DOHH2 (cell line): ENCODE measurements around the gene CPN1.
"Not testable (repeated sequence)": the region's sequence is repeated elsewhere in the genome, so short reads cannot be mapped to it uniquely, and the experiment has no call there.

Experiments
- H3F3A ChIP-seq: fragments of 200-600 bp; sonication (generic), shearing (Covaris generic); 2 replicates; pipeline ENCODE4 v1.6.0; 2016; ENCODE audit warnings: antibody characterized with exemption, mild to moderate bottlenecking; ENCODE audit not compliant: control insufficient read depth, insufficient read depth
- H3K27ac ChIP-seq: fragments of 200-600 bp; sonication (generic); 2 replicates; pipeline ENCODE4 v1.5.1; 2014; ENCODE audit warnings: low read depth, mild to moderate bottlenecking, low read length, moderate library complexity
- H3K27me3 ChIP-seq: fragments of 200-600 bp; sonication (generic); 2 replicates; pipeline ENCODE4 v1.6.1; 2014; ENCODE audit warnings: mild to moderate bottlenecking, low read length, mixed read lengths; ENCODE audit not compliant: control insufficient read depth
- H3K36me3 ChIP-seq: fragments of 200-600 bp; sonication (generic); 2 replicates; pipeline ENCODE4 v1.6.1; 2014; ENCODE audit warnings: mild to moderate bottlenecking, low read length, moderate library complexity, mixed read lengths; ENCODE audit not compliant: control insufficient read depth
- H3K4me1 ChIP-seq: fragments of 200-600 bp; sonication (generic); 2 replicates; pipeline ENCODE4 v1.6.1; 2014; ENCODE audit warnings: mild to moderate bottlenecking, low read length, mixed read lengths; ENCODE audit not compliant: control insufficient read depth
- H3K4me2 ChIP-seq: fragments of 200-600 bp; sonication (generic); 2 replicates; pipeline ENCODE4 v1.6.0; 2014; ENCODE audit warnings: mild to moderate bottlenecking, low read length, moderate library complexity
- H3K4me3 ChIP-seq: fragments of 200-600 bp; sonication (generic); 2 replicates; pipeline ENCODE4 v1.5.1; 2014; ENCODE audit warnings: mild to moderate bottlenecking, low read length, mixed read lengths
- H3K79me2 ChIP-seq: fragments of 200-600 bp; sonication (generic); 2 replicates; pipeline ENCODE4 v1.6.1; 2014; ENCODE audit warnings: mild to moderate bottlenecking, low read length, mixed read lengths; ENCODE audit not compliant: control insufficient read depth
- H3K9me2 ChIP-seq: fragments of 200-600 bp; sonication (generic); replicated peaks from 2 replicates; pipeline ENCODE4 v1.6.1; 2014; ENCODE audit warnings: mild to moderate bottlenecking, low read length, mixed read lengths; ENCODE audit not compliant: control insufficient read depth
- H3K9me3 ChIP-seq: fragments of 200-600 bp; sonication (generic); 2 replicates; pipeline ENCODE4 v1.6.1; 2014; ENCODE audit warnings: antibody characterized with exemption, low read length, mixed read lengths; ENCODE audit not compliant: control insufficient read depth, insufficient read depth
- H4K20me1 ChIP-seq: fragments of 200-600 bp; sonication (generic); 2 replicates; pipeline ENCODE4 v1.6.0; 2014; ENCODE audit warnings: low read depth, mild to moderate bottlenecking, antibody characterized with exemption, low read length, moderate library complexity; ENCODE audit not compliant: control insufficient read depth, insufficient read depth
- CTCF ChIP-seq: fragments of 200-600 bp; sonication (generic); IDR thresholded peaks from one replicate; pipeline ENCODE4 v1.5.1; 2014; ENCODE audit warnings: antibody characterized with exemption, mild to moderate bottlenecking, low read depth, low read length; ENCODE audit not compliant: poor library complexity, severe bottlenecking
- EZH2phosphoT487 ChIP-seq: fragments of 200-600 bp; sonication (generic); IDR thresholded peaks from 2 replicates; pipeline ENCODE4 v1.6.1; 2017; ENCODE audit warnings: borderline replicate concordance, mild to moderate bottlenecking, antibody characterized with exemption, low read length, moderate library complexity, mixed read lengths

CPN1 gene

GRCh38 chr10:100014071-100014762 lies 67.5 kb downstream of the CPN1 start:
- peaks cover 13% of the 10 kb centered on the region for H3K36me3 ChIP-seq
- peaks cover 84% of the 10 kb centered on the region for H3K4me1 ChIP-seq
- H3K4me2 ChIP-seq: peak overlapping the region; percentile 79
- no peaks in the 10 kb centered on the region for H3K9me3 ChIP-seq
- H3K27ac ChIP-seq: peak overlapping the region; percentile 98
- no peak for TF ChIP-seq EZH2phosphoT487
- no peak for TF ChIP-seq CTCF
- H3K4me3 ChIP-seq: peak overlapping the region; percentile 65
- H3K79me2 ChIP-seq: peaks cover 3% of the 10 kb centered on the region
- peaks cover 30% of the 10 kb centered on the region for H3F3A ChIP-seq
- H3K27me3 ChIP-seq: no peaks in the 10 kb centered on the region
- no peaks in the 10 kb centered on the region for H4K20me1 ChIP-seq
- no peaks in the 10 kb centered on the region for H3K9me2 ChIP-seq

- Histone ChIP-seq H3K9me2 (no peaks in the 10 kb centered on the region), H3K4me3 (peak overlapping the region; percentile 65), H3K9me3 (no peaks in the 10 kb centered on the region), H3K27ac (peak overlapping the region; percentile 98), H4K20me1 (no peaks in the 10 kb centered on the region), H3K27me3 (no peaks in the 10 kb centered on the region), H3K4me1 (peaks cover 78% of the 10 kb centered on the region), H3K4me2 (peak overlapping the region; percentile 79), H3F3A (peaks cover 30% of the 10 kb centered on the region), H3K79me2 (peaks cover 9% of the 10 kb centered on the region), H3K36me3 (peaks cover 19% of the 10 kb centered on the region)
- TF ChIP-seq CTCF: no peak
- no peak for TF ChIP-seq EZH2phosphoT487
Measured at GRCh38 chr10:100013621-100014020, 68.0 kb downstream of the CPN1 start.

- H4K20me1 ChIP-seq, H3K4me2 ChIP-seq, H3K9me2 ChIP-seq, H3K4me3 ChIP-seq, H3K9me3 ChIP-seq, H3K27me3 ChIP-seq: not testable (repeated sequence)
- Histone ChIP-seq H3K36me3 (peaks cover 36% of the 10 kb centered on the region), H3F3A (peaks cover 30% of the 10 kb centered on the region), H3K4me1 (peaks cover 77% of the 10 kb centered on the region), H3K27ac (peak overlapping the region; percentile 98), H3K79me2 (peaks cover 26% of the 10 kb centered on the region)
Measured at GRCh38 chr10:100011906-100012305, 69.8 kb downstream of the CPN1 start.

- H3K79me2 ChIP-seq: peaks cover 45% of the 10 kb centered on the region
- H3K4me2 ChIP-seq: peak within 1 kb of the TSS; percentile 94
- H4K20me1 ChIP-seq: peaks cover 13% of the 10 kb centered on the region
- H3K4me3 ChIP-seq: peak within 1 kb of the TSS; percentile 83
- peak within 1 kb of the TSS; percentile 71 for H3K27ac ChIP-seq
- H3K4me1 ChIP-seq: peaks cover 77% of the 10 kb centered on the region
- H3K27me3 ChIP-seq: no peaks in the 10 kb centered on the region
- H3K36me3 ChIP-seq: peaks cover 53% of the 10 kb centered on the region
- H3F3A ChIP-seq: peaks cover 24% of the 10 kb centered on the region
- H3K9me3 ChIP-seq: no peaks in the 10 kb centered on the region
- no peaks in the 10 kb centered on the region for H3K9me2 ChIP-seq
- TF ChIP-seq CTCF (peak; percentile 54), EZH2phosphoT487 (no peak)
Measured at GRCh38 chr10:100009793-100010676, 71.6 kb downstream of the CPN1 start, which contains the start of gene DNMBP. Gene DNMBP (minus strand): TSS chr10:100009947. CDS start chr10:99972124, 37,823 bp downstream.
